Peyer's patch (tissue), 4 donors: ENCODE data around the gene EHMT2. TPM values are rescaled to one million over a fixed set of nuclear protein-coding genes. Genes with fewer than 3 reads are reported as not detected.

Source experiments
- DNase-seq, 3 donors: peaks; one replicate each; pipeline ENCODE4 v3.0.0-alpha.2; 2017 to 2019
- H3K27ac ChIP-seq, 4 donors: fragments of 200-600 bp; sonication (generic); one replicate each; pipeline ENCODE4 v1.5.1; 2016 to 2019
- H3K27me3 ChIP-seq, 2 donors: fragments of 200-600 bp; sonication (generic); one replicate each; pipeline ENCODE4 v1.5.1; 2019
- H3K36me3 ChIP-seq, 3 donors: fragments of 200-600 bp; sonication (generic); one replicate each; pipeline ENCODE4 v1.5.1; 2016 to 2019
- H3K4me1 ChIP-seq, 4 donors: fragments of 200-600 bp; sonication (generic); one replicate each; pipeline ENCODE4 v1.5.1; 2016 to 2019
- H3K4me3 ChIP-seq, 4 donors: fragments of 200-600 bp; sonication (generic); 1 replicate in 3 of 4; 2 replicates in 1 of 4; pipeline ENCODE4 v1.5.1; 2016 to 2019; ENCODE audit warnings: mild to moderate bottlenecking in 1 of 4
- H3K9me3 ChIP-seq, 4 donors: fragments of 200-600 bp; sonication (generic); one replicate each; pipeline ENCODE4 v1.5.1; 2016 to 2019; ENCODE audit warnings: mild to moderate bottlenecking in 1 of 4
- CTCF ChIP-seq, 6 experiments: fragments of 450-650 bp in 4 of 6; fragments of 200-600 bp in 2 of 6; sonication (generic) in 1 of 6; IDR thresholded peaks; one replicate each; pipeline ENCODE4 v1.5.1; 2017 to 2019; ENCODE audit warnings: antibody characterized with exemption in 6 of 6, mild to moderate bottlenecking in 3 of 6, moderate library complexity in 1 of 6
- POLR2A ChIP-seq, 2 donors: fragments of 450-650 bp; IDR thresholded peaks; one replicate each; pipeline ENCODE4 v1.5.1; 2017; ENCODE audit warnings: antibody characterized with exemption in 2 of 2, mild to moderate bottlenecking in 2 of 2, moderate library complexity in 2 of 2
- total RNA-seq, 4 donors: library from RNA; depleted of rRNA; stranded (reverse); fragments of >200 nt; gene quantifications; one replicate each; pipeline ENCODE4 v1.1.0, GENCODE V29; 2016

EHMT2 gene
- total RNA-seq, 4 donors from 2014 or later: 25.0 to 75.1 (median 50.6) TPM

GRCh38 chr6:31862344-31863235 is 34.9 kb downstream of the EHMT2 start, which contains the start of gene NEU1:
TSS of gene NEU1 (minus strand) at chr6:31862821. CDS start at chr6:31862776, 45 bp downstream.
- peaks cover 0 to 40% (median 0%) of the 10 kb centered on the region in 3 donors for H3K36me3 ChIP-seq
- TF ChIP-seq CTCF (IDR thresholded peaks at IDR 0.05): no peak
- TF ChIP-seq POLR2A (IDR thresholded peaks at IDR 0.05): peak; percentile 93 to 96

GRCh38 chr6:31861919-31862343 is 35.6 kb downstream of the EHMT2 start:
- H3K9me3 ChIP-seq: no peaks in the 10 kb centered on the region
- DNase-seq: no peak
- H3K4me3 ChIP-seq: peak overlapping the region; percentile 64 to 75 (median 69)
- H3K27me3 ChIP-seq: no peaks in the 10 kb centered on the region
- peaks cover 0 to 37% (median 0%) of the 10 kb centered on the region in 3 donors for H3K36me3 ChIP-seq
- peak overlapping the region; percentile 79 to 86 (median 86) for H3K27ac ChIP-seq
- peaks cover 0 to 17% (median 2%) of the 10 kb centered on the region in 4 donors for H3K4me1 ChIP-seq
- no peak for TF ChIP-seq CTCF (IDR thresholded peaks at IDR 0.05)
- no peak for TF ChIP-seq POLR2A (IDR thresholded peaks at IDR 0.05)

More at GRCh38 chr6:31862344-31863235, 34.9 kb downstream of the EHMT2 start, which contains the start of gene NEU1:
- Histone ChIP-seq H3K27ac (peak within 1 kb of the TSS; percentile 79 to 86 (median 86)), H3K27me3 (no peaks in the 10 kb centered on the region), H3K4me1 (peaks cover 0 to 17% (median 2%) of the 10 kb centered on the region in 4 donors), H3K9me3 (no peaks in the 10 kb centered on the region), H3K4me3 (peak within 1 kb of the TSS; percentile 64 to 75 (median 69))
- DNase-seq: peak; percentile 99 to 100 (median 100)

GRCh38 chr6:31861150-31861549 is 36.3 kb downstream of the EHMT2 start:
- TF ChIP-seq CTCF (IDR thresholded peaks at IDR 0.05): no peak
- TF ChIP-seq POLR2A (IDR thresholded peaks at IDR 0.05): no peak
- no peak for DNase-seq

GRCh38 chr6:31860349-31860748 is 37.1 kb downstream of the EHMT2 start:
- H3K36me3 ChIP-seq: peaks cover 0 to 29% (median 0%) of the 10 kb centered on the region in 3 donors
- H3K9me3 ChIP-seq: no peaks in the 10 kb centered on the region
- no peak overlapping the region for H3K27ac ChIP-seq
- H3K27me3 ChIP-seq: no peaks in the 10 kb centered on the region
- no peak for DNase-seq
- H3K4me1 ChIP-seq: peaks cover 0 to 17% (median 2%) of the 10 kb centered on the region in 4 donors
- no peak overlapping the region for H3K4me3 ChIP-seq
- no peak for TF ChIP-seq POLR2A (IDR thresholded peaks at IDR 0.05)
- TF ChIP-seq CTCF (IDR thresholded peaks at IDR 0.05): no peak

More at GRCh38 chr6:31861150-31861549, 36.3 kb downstream of the EHMT2 start:
- H3K9me3 ChIP-seq: no peaks in the 10 kb centered on the region
- H3K4me3 ChIP-seq: no peak overlapping the region
- H3K36me3 ChIP-seq: peaks cover 0 to 31% (median 0%) of the 10 kb centered on the region in 3 donors
- H3K27me3 ChIP-seq: no peaks in the 10 kb centered on the region
- H3K4me1 ChIP-seq: peaks cover 0 to 17% (median 2%) of the 10 kb centered on the region in 4 donors
- H3K27ac ChIP-seq: no peak overlapping the region

GRCh38 chr6:31859923-31860322 is 37.6 kb downstream of the EHMT2 start:
- TF ChIP-seq CTCF (IDR thresholded peaks at IDR 0.05) (no peak), POLR2A (IDR thresholded peaks at IDR 0.05) (no peak)
- peaks cover 0 to 17% (median 2%) of the 10 kb centered on the region in 4 donors for H3K4me1 ChIP-seq
- H3K4me3 ChIP-seq: no peak overlapping the region
- no peak overlapping the region for H3K27ac ChIP-seq
- H3K27me3 ChIP-seq: no peaks in the 10 kb centered on the region
- H3K36me3 ChIP-seq: peaks cover 0 to 29% (median 0%) of the 10 kb centered on the region in 3 donors
- H3K9me3 ChIP-seq: no peaks in the 10 kb centered on the region
- DNase-seq: no peak
